NCI-H526 (cell line): ENCODE measurements around the gene MAP3K12.
A peak's percentile ranks its signal among the peaks of the same experiment; 100 is the strongest.
"Not testable (repeated sequence)": the region's sequence is repeated elsewhere in the genome, so short reads cannot be mapped to it uniquely, and the experiment has no call there.

Source experiments
- DNase-seq, 2 experiments: peaks; one replicate each; lab custom pipeline; 2025; lab: John Stamatoyannopoulos, UW

The MAP3K12 gene

GRCh38 chr12:53493610-53494391, 5.5 kb downstream of the MAP3K12 start:
- DNase-seq, result peak in 1 of 2 experiments; percentile 40

- DNase-seq, result peak; percentile 75 to 95
These were observed 6.2 kb downstream of the MAP3K12 start for GRCh38 chr12:53492830-53493609.

- peak; percentile 39 to 56 for DNase-seq
These were observed 7.1 kb downstream of the MAP3K12 start for GRCh38 chr12:53492188-53492587.

GRCh38 chr12:53489242-53489864, 9.9 kb downstream of the MAP3K12 start:
- no peak for DNase-seq

GRCh38 chr12:53486736-53487487, 12.3 kb downstream of the MAP3K12 start:
- DNase-seq, result no peak

- no peak for DNase-seq
These were observed 13.1 kb downstream of the MAP3K12 start for GRCh38 chr12:53485955-53486735.

- no peak for DNase-seq
These were observed 14.3 kb downstream of the MAP3K12 start for GRCh38 chr12:53484686-53485575.

GRCh38 chr12:53483979-53484377, 15.3 kb downstream of the MAP3K12 start:
- no peak for DNase-seq

GRCh38 chr12:53483225-53483978, 15.9 kb downstream of the MAP3K12 start:
- DNase-seq, result peak in 1 of 2 experiments; percentile 15

- no peak for DNase-seq
These were observed 16.6 kb downstream of the MAP3K12 start for GRCh38 chr12:53482626-53483168.

GRCh38 chr12:53481939-53482586, 17.2 kb downstream of the MAP3K12 start:
- no peak for DNase-seq

GRCh38 chr12:53481458-53481857, 17.8 kb downstream of the MAP3K12 start:
- DNase-seq, result not testable (repeated sequence)

- DNase-seq, result no peak
These were observed 18.5 kb downstream of the MAP3K12 start for GRCh38 chr12:53480491-53481442.

- DNase-seq, result no peak
These were observed 19.9 kb downstream of the MAP3K12 start for GRCh38 chr12:53479331-53479730.

- no peak for DNase-seq
These were observed 20.4 kb downstream of the MAP3K12 start for GRCh38 chr12:53478865-53479264.

GRCh38 chr12:53476769-53477209, 22.5 kb downstream of the MAP3K12 start:
- peak; percentile 9 to 35 for DNase-seq

GRCh38 chr12:53474819-53475218, 24.4 kb downstream of the MAP3K12 start:
- DNase-seq, result no peak
